Urinary bladder (tissue), 4 donors: Measurements from ENCODE around the gene PTPRN2. TPM values are rescaled to one million over a fixed set of nuclear protein-coding genes. Genes with fewer than 3 reads are reported as not detected.
"Not testable (repeated sequence)": the region's sequence is repeated elsewhere in the genome, so short reads cannot be mapped to it uniquely, and the experiment has no call there.

ENCODE experiments used
- DNase-seq: peaks from one replicate; pipeline ENCODE4 v3.0.0-alpha.2; 2015; ENCODE audit errors: extremely low spot score
- H3K27ac ChIP-seq: one replicate; pipeline ENCODE4 v1.5.1; 2013; ENCODE audit warnings: low read depth, mild to moderate bottlenecking, moderate library complexity
- H3K36me3 ChIP-seq: one replicate; pipeline ENCODE4 v1.6.1; 2013; ENCODE audit warnings: mild to moderate bottlenecking, moderate library complexity; ENCODE audit not compliant: insufficient read depth
- H3K4me1 ChIP-seq: one replicate; pipeline ENCODE4 v1.6.1; 2013; ENCODE audit warnings: mild to moderate bottlenecking, moderate library complexity; ENCODE audit not compliant: insufficient read depth
- H3K4me3 ChIP-seq: one replicate; pipeline ENCODE4 v1.5.1; 2013; ENCODE audit warnings: low read depth, low read length
- WGBS: extraction: QIAGEN DNeasy Blood & Tissue Kit; methylation state at CpG from one replicate; pipeline ENCODE4 v1.1.7; 2013; 5-methylcytosine and 5-hydroxymethylcytosine counted together
- polyA plus RNA-seq: library from polyadenylated mRNA; stranded (reverse); fragments of 200-250 nt; gene quantifications from one replicate; pipeline ENCODE4 v1.2.3, GENCODE V29; 2013
- total RNA-seq: library from RNA; depleted of rRNA; stranded (reverse); fragments of >200 nt; gene quantifications from one replicate; pipeline ENCODE4 v1.2.3, GENCODE V29; 2014
- donor health status: healthy with polysubstance abuse.
- donor health status: healthy.

PTPRN2 gene
- total and polyA plus RNA-seq, 2 donors, result 2.8 to 4.4 TPM

DNA sequence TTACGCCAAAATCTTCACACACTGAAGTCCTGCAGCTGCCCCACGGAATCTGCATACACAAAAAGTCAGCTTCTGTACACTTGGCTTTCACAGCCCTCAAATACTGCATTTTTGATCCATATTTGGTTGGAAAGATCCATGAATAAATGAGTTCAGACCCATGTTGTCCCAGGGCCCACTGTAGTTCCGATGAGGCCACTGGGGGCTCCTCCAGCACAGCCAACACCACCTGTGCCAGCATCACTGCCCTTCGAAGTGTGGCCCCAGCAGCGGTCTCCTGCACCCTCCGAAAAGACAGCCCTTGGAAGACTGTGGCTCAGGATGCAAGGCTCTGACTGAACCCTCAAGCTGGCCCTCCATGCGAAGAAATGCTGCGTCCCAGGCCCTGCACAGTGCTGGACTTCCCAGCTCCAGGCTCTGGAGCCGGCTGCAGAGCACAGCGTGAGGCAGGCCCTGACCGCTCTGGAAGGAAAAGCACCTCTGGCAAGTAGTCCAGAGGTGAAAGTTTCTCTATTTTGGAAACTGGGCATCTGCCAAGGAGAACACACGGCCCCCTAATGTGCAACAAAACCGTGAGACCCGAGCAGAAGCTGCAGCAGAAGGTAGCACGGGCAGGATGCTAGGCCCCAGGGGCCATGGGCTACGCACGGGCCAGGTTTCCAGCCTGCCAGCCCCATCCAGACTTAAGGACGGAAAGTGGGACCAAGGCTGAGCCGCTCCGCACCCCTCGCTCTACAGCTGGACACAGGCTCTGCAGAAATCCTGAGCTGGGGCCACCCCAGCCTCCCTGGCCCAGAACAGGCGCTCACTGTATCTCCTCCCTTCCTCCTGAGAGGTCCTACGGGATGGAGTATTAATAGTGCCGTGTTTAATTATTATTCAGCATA is 62.6 kb downstream of the PTPRN2 start:
- Histone ChIP-seq H3K36me3 (no peaks in the 10 kb centered on the region), H3K4me1 (no peaks in the 10 kb centered on the region), H3K27ac (no peak overlapping the region), H3K4me3 (no peak overlapping the region)
- WGBS, result 84% methylated on average over 24 of the region's 24 CpGs
- DNase-seq, result no peak

DNA sequence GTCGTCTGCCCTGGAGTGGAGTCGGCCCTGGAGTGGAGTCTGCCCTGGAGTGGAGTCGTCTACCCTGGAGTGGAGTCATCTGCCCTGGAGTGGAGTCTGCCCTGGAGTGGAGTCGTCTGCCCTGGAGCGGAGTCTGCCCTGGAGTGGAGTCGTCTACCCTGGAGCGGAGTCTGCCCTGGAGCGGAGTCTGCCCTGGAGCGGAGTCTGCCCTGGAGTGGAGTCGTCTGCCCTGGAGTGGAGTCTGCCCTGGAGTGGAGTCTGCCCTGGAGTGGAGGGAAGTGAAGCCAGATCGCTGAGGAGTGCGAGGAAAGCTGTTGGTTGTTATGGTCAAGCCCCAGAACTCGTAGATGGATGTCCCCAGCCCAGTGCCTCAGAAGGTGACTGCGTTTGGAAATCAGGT is 63.3 kb downstream of the PTPRN2 start:
- WGBS, result 80% methylated on average over 13 of the region's 14 CpGs
- H3K27ac ChIP-seq, H3K4me3 ChIP-seq, H3K4me1 ChIP-seq, DNase-seq, H3K36me3 ChIP-seq: not testable (repeated sequence)

DNA sequence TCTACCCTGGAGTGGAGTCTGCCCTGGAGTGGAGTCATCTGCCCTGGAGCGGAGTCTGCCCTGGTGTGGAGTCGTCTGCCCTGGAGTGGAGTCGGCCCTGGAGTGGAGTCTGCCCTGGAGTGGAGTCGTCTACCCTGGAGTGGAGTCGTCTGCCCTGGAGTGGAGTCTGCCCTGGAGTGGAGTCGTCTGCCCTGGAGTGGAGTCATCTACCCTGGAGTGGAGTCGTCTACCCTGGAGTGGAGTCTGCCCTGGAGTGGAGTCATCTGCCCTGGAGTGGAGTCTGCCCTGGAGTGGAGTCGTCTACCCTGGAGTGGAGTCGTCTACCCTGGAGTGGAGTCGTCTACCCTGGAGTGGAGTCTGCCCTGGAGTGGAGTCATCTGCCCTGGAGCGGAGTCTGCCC is 63.7 kb downstream of the PTPRN2 start:
- 90% methylated on average over 7 of the region's 11 CpGs for WGBS
- not testable (repeated sequence) for DNase-seq

DNA sequence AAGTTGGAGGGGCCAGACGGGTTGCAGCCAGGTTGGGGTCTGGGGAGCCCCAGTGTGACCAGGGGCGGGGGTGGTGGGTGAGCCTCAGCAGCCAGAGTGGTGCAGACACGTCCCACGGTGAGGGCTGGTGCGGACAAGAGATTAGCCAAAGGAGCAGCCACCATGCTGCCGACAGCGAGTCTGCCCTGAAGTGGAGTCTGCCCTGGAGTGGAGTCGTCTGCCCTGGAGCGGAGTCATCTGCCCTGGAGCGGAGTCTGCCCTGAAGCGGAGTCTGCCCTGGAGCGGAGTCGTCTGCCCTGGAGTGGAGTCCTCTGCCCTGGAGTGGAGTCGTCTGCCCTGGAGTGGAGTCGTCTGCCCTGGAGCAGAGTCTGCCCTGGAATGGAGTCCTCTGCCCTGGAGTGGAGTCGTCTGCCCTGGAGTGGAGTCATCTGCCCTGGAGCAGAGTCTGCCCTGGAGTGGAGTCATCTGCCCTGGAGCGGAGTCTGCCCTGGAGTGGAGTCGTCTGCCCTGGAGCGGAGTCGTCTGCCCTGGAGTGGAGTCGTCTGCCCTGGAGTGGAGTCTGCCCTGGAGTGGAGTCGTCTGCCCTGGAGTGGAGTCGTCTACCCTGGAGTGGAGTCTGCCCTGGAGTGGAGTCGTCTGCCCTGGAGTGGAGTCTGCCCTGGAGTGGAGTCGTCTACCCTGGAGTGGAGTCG is 64.3 kb downstream of the PTPRN2 start:
- H3K36me3 ChIP-seq, DNase-seq: not testable (repeated sequence)
- 92% methylated on average over 25 of the region's 26 CpGs for WGBS

More for the DNA sequence above, 63.7 kb downstream of the PTPRN2 start:
- H3K27ac ChIP-seq, H3K36me3 ChIP-seq, H3K4me3 ChIP-seq, H3K4me1 ChIP-seq: not testable (repeated sequence)

DNA sequence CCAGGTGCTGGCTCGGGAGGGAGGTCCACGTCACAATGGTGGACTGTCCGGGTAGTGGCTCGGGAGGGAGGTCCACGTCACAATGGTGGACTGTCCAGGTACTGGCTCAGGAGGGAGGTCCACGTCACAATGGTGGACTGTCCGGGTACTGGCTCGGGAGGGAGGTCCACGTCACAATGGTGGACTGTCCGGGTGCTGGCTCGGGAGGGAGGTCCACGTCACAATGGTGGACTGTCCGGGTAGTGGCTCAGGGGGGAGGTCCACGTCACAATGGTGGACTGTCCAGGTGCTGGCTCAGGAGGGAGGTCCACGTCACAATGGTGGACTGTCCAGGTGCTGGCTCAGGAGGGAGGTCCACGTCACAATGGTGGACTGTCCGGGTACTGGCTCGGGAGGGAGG is 65.8 kb downstream of the PTPRN2 start:
- H3K4me3 ChIP-seq, DNase-seq, H3K27ac ChIP-seq, H3K4me1 ChIP-seq, H3K36me3 ChIP-seq: not testable (repeated sequence)
- WGBS, result 82% methylated on average over 16 of the region's 18 CpGs

More for the DNA sequence above, 64.3 kb downstream of the PTPRN2 start:
- not testable (repeated sequence) for H3K4me1 ChIP-seq, H3K4me3 ChIP-seq, H3K27ac ChIP-seq

DNA sequence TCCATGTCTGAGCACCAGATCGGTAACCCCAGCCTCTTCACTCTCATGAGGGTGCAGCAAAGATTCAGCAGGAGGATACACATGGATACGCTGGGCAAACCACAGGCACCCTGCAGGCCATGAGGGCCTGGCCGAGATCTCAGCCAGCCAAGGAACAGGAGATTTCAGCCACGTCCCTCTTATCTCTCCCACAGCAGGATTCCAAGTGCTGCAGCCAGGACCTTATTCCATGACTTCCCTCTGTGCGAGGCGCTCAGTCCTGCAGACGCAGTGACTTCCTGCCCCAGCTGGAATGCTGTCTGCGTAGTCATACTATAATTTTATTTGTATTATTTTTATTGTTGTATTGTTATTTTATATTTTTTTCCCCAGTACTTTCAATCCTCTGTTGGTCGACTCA is 66.8 kb downstream of the PTPRN2 start:
- DNase-seq, result no peak
- Histone ChIP-seq H3K36me3 (no peaks in the 10 kb centered on the region), H3K4me3 (no peak overlapping the region), H3K4me1 (no peaks in the 10 kb centered on the region), H3K27ac (no peak overlapping the region)
- WGBS, result 75% methylated on average over 9 of the region's 9 CpGs

DNA sequence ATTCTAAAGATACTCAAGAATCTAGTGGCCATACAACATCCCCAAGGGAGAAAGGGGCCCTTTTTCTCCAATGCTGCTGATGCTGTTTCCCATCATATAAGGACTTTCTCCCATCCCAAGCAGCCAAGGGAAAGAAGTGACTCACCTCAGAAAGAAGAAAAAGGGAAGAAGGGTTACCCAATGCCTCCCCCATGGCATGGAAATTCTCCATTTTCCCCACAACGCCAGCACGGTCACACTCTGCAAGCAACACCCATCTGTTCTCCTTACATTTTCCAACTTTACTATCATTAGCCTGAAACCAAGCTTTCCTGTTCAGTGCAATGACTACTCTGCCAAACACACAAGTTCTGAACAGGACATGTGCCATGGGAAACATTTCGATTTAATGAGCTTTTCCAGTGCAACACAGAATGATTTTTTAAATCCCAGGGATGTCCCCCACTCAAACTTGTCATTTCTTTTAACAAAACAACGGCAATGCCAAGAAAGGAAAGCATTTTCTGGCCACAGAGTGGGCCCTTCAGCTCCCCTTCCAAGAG is 67.9 kb downstream of the PTPRN2 start:
- Histone ChIP-seq H3K4me1 (no peaks in the 10 kb centered on the region), H3K4me3 (no peak overlapping the region), H3K36me3 (no peaks in the 10 kb centered on the region), H3K27ac (no peak overlapping the region)
- no peak for DNase-seq
- WGBS, result 71% methylated on average over 4 of the region's 4 CpGs

DNA sequence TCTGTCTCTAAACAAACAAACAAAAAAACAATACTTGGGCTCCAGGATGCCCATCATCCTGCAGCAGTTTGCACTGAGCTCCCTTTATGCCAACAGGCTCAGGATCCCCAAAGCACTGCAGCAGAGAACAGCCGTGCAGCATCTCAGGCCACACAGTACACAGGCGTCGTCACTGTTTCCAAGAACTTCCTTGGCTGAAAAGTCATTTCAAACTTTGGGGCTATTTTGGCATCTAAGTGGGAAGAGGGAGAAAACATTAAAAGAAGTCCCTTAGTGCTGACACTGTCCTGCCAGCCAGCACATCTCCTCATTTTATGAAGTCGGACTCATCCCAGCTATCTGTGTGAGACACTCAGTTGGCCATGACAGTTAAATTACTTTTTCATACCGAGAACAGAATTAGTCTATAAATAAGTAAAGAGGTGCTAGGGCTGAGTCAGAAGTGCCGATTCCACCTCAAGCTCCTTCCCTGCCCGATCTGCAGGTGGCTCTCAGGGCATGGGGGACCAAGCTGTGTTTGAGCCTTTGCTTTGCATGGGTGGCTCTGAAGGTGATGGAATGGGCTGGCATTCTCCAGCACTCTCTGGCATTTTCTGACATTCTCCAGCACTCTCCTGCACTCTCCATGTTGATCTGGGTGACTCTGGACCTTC is 68.5 kb downstream of the PTPRN2 start:
- no peak for DNase-seq
- Histone ChIP-seq H3K4me3 (no peak overlapping the region), H3K36me3 (no peaks in the 10 kb centered on the region), H3K4me1 (no peaks in the 10 kb centered on the region), H3K27ac (no peak overlapping the region)
- 71% methylated on average over 7 of the region's 7 CpGs for WGBS

DNA sequence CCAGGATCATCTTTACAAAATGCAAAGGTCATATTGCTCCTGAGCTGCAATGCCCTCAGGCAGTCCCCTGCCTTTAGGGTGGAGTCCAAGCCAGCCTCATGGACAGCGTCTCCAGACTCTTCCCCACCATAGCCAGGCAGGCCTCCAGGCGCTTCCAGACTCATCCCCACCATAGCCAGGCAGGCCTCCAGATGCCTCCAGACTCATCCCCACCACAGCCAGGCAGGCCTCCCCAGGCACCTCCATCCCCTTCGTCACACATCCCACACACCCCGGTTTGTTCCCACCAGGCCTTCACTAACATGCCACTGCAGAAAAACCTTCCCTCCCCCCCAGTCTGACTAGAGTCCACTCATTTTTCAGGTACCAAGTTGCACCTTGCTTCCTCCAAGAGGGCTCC is 70.1 kb downstream of the PTPRN2 start:
- no peaks in the 10 kb centered on the region for H3K36me3 ChIP-seq
- no peak overlapping the region for H3K4me3 ChIP-seq
- WGBS, result 88% methylated on average over 4 of the region's 4 CpGs
- no peaks in the 10 kb centered on the region for H3K4me1 ChIP-seq
- DNase-seq, result no peak
- H3K27ac ChIP-seq, result no peak overlapping the region

DNA sequence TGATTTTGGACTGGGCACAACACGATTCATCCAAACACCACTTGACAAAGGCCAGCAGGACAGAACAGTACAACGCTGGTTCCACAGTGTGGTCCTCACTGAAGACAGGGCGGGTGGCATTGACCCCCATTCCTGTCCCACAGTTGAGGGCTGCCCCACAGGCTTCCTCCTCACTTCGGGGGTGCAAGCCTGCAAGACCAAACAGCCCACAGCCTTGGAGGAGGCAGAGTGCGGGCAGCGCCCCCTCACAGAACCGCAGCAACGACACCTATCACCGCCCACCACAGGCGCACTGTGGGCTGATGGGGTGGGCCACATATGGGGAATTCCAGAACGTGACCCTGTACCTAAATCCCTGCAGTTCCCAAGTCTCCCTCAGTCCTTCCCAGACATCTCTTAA is 70.6 kb downstream of the PTPRN2 start:
- no peaks in the 10 kb centered on the region for H3K4me1 ChIP-seq
- no peak overlapping the region for H3K4me3 ChIP-seq
- no peaks in the 10 kb centered on the region for H3K36me3 ChIP-seq
- no peak overlapping the region for H3K27ac ChIP-seq
- no peak for DNase-seq
- WGBS, result 86% methylated on average over 11 of the region's 11 CpGs

DNA sequence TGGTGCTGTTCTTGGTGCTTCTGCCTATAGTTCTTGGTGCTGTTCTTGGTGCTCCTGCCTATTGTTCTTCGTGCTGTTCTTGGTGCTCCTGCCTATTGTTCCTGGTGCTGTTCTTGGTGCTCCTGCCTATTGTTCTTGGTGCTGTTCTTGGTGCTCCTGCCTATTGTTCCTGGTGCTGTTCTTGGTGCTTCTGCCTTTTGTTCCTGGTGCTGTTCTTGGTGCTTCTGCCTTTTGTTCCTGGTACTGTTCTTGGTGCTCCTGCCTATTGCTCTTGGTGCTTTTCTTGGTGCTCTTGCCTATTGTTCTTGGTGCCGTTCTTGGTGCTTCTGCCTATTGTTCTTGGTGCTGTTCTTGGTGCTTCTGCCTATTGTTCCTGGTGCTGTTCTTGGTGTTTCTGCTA is 71.1 kb downstream of the PTPRN2 start:
- no peak for DNase-seq
- Histone ChIP-seq H3K27ac (no peak overlapping the region), H3K4me3 (no peak overlapping the region), H3K36me3 (no peaks in the 10 kb centered on the region), H3K4me1 (no peaks in the 10 kb centered on the region)
- 89% methylated on average over 2 of the region's 2 CpGs for WGBS

DNA sequence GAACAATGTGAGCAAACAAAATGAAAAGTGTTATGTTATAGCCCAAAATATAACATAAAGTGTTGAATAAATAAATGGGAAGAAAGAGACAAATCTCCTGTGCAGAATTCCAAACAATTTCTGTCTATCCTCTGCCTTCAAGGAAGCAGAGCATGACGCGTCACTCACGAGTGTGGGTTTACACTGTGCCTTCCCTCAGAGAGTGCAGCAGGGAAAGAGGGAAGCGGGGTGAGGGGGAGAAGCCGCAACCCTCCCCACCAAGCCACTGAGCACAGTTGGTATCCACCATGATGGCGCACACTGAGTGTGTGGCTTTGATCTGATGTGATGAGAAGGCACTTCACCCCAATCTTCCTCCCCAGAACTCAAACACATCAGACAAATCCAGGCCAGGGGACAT is 74.8 kb downstream of the PTPRN2 start:
- no peak overlapping the region for H3K27ac ChIP-seq
- DNase-seq, result no peak
- H3K4me3 ChIP-seq, result no peak overlapping the region
- H3K36me3 ChIP-seq, result no peaks in the 10 kb centered on the region
- H3K4me1 ChIP-seq, result no peaks in the 10 kb centered on the region
- 86% methylated on average over 6 of the region's 6 CpGs for WGBS

DNA sequence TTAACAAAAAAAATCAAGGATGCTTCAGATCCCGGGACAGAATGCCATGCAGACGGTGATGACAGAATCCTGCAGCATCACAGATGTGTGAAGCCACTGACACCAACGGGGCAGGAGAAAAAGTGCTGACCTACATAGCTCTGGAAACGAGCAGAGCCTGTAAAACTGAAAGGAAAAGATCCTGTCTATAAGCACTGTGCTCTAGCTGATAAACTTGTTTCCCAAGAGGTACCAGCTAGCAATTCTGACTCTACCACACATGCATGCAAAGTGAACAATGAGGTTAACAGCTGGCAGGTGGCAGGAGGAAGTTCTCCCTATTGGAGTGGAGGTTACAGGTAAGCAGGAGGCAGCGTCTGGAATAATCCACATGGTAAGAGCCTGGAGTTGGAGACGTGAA is 75.6 kb downstream of the PTPRN2 start:
- H3K4me3 ChIP-seq, result no peak overlapping the region
- WGBS, result 79% methylated on average over 6 of the region's 6 CpGs
- H3K36me3 ChIP-seq, result no peaks in the 10 kb centered on the region
- DNase-seq, result no peak
- no peaks in the 10 kb centered on the region for H3K4me1 ChIP-seq
- no peak overlapping the region for H3K27ac ChIP-seq
